ENCODE measurements around the gene SLC5A5. TPM values are rescaled to one million over a fixed set of nuclear protein-coding genes. Genes with fewer than 3 reads are reported as not detected.

The SLC5A5 gene
- polyA plus RNA-seq, 4 donors: 0.04 to 0.06 (median 0.05) TPM; not detected in 1

Other genes starting within 250 kb of the SLC5A5 start
- under 1 TPM; 0.12 to 0.42 (median 0.24) TPM for gene UNC13A, start 183.6 kb upstream of the SLC5A5 start, polyA plus RNA-seq (ENCODE audit: insufficient read length in 4 of 4)
- gene MAP1S, start 152.5 kb upstream of the SLC5A5 start, polyA plus RNA-seq (ENCODE audit: insufficient read length in 4 of 4): 10 to 100 TPM; 32.2 to 44.4 (median 35.3) TPM
- gene FCHO1, start 120.5 kb upstream of the SLC5A5 start, polyA plus RNA-seq (ENCODE audit: insufficient read length in 4 of 4): 1 to 10 TPM; 1.6 to 3.4 (median 2.0) TPM
- 10 to 100 TPM in 1 of 4 donors, 1 to 10 TPM in 3; 3.9 to 13.5 (median 7.2) TPM for gene B3GNT3, start 76.8 kb upstream of the SLC5A5 start, polyA plus RNA-seq (ENCODE audit: insufficient read length in 4 of 4)
- under 1 TPM in 3 of 4 donors, not detected in 1; 0.19 to 0.54 (median 0.22) TPM for gene INSL3, start 50.4 kb upstream of the SLC5A5 start, polyA plus RNA-seq (ENCODE audit: insufficient read length in 4 of 4)
- 1 to 10 TPM; 2.1 to 3.6 (median 3.0) TPM for gene JAK3, start 24.0 kb upstream of the SLC5A5 start, polyA plus RNA-seq (ENCODE audit: insufficient read length in 4 of 4)
- gene RPL18A, start 12.0 kb upstream of the SLC5A5 start, polyA plus RNA-seq (ENCODE audit: insufficient read length in 4 of 4): 1,000 to 10,000 TPM in 1 of 4 donors, 100 to 1,000 TPM in 3; 830 to 1,276 (median 861) TPM
- gene CCDC124, start 61.1 kb downstream of the SLC5A5 start, polyA plus RNA-seq (ENCODE audit: insufficient read length in 4 of 4): 10 to 100 TPM; 50.8 to 96.8 (median 54.8) TPM
- gene KCNN1, start 95.2 kb downstream of the SLC5A5 start, polyA plus RNA-seq (ENCODE audit: insufficient read length in 4 of 4): 1 to 10 TPM; 4.4 to 7.3 (median 4.9) TPM
- gene ARRDC2, start 136.2 kb downstream of the SLC5A5 start, polyA plus RNA-seq (ENCODE audit: insufficient read length in 4 of 4): 1 to 10 TPM; 4.4 to 5.8 (median 4.7) TPM
- under 1 TPM; 0.13 to 0.46 (median 0.19) TPM for gene IL12RB1, start 215.0 kb downstream of the SLC5A5 start, polyA plus RNA-seq (ENCODE audit: insufficient read length in 4 of 4)
- gene MAST3, start 225.8 kb downstream of the SLC5A5 start, polyA plus RNA-seq (ENCODE audit: insufficient read length in 4 of 4): 1 to 10 TPM; 3.7 to 5.5 (median 4.8) TPM

Data from right renal pelvis (tissue), 4 donors.